Retinal pigment epithelial cell (primary cell): ENCODE data around the gene RBM4.
"Not testable (repeated sequence)": the region's sequence is repeated elsewhere in the genome, so short reads cannot be mapped to it uniquely, and the experiment has no call there.

ENCODE experiments used
- DNase-seq: peaks from one replicate; pipeline ENCODE4 v3.0.0-alpha.2; 2010; ENCODE audit warnings: low read depth
- H3K4me3 ChIP-seq: 2 replicates; pipeline ENCODE4 v1.5.1; 2011; ENCODE audit warnings: mild to moderate bottlenecking, low read length, control low read depth, moderate library complexity
- TF ChIP-seq, protein P1 (sequence below): conservative IDR thresholded peaks from 2 replicates; pipeline ENCODE4 v1.5.1; 2011; ENCODE audit warnings: low read depth, low read length, control low read depth, inconsistent platforms

RBM4 gene

DNA sequence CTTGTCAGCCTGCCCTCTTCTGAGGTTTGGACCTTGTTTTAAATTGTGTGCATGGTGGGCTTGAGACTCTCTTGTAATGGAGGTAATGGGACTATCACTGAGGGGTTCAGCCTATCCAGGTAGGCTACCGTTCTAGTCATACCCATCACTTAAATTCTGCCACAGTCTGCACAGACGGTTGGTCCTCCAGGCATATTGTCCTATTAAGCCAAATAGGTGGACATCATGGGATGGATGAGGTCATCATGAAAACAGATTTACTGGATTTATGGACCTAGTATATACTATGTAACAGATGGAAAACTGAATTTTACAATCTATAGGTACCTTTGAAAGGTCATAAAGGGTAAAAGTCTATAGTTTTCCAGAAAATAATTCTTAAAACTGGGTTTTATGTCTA, 9.1 kb upstream of the RBM4 start:
- DNase-seq, result no peak
- no peak overlapping the region for H3K4me3 ChIP-seq
- TF ChIP-seq, protein P1, sequence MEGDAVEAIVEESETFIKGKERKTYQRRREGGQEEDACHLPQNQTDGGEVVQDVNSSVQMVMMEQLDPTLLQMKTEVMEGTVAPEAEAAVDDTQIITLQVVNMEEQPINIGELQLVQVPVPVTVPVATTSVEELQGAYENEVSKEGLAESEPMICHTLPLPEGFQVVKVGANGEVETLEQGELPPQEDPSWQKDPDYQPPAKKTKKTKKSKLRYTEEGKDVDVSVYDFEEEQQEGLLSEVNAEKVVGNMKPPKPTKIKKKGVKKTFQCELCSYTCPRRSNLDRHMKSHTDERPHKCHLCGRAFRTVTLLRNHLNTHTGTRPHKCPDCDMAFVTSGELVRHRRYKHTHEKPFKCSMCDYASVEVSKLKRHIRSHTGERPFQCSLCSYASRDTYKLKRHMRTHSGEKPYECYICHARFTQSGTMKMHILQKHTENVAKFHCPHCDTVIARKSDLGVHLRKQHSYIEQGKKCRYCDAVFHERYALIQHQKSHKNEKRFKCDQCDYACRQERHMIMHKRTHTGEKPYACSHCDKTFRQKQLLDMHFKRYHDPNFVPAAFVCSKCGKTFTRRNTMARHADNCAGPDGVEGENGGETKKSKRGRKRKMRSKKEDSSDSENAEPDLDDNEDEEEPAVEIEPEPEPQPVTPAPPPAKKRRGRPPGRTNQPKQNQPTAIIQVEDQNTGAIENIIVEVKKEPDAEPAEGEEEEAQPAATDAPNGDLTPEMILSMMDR, result no peak

GRCh38 chr11:66631883-66632282, 6.6 kb upstream of the RBM4 start:
- no peak for DNase-seq
- H3K4me3 ChIP-seq, result no peak overlapping the region
- TF ChIP-seq, protein P1, result no peak

DNA sequence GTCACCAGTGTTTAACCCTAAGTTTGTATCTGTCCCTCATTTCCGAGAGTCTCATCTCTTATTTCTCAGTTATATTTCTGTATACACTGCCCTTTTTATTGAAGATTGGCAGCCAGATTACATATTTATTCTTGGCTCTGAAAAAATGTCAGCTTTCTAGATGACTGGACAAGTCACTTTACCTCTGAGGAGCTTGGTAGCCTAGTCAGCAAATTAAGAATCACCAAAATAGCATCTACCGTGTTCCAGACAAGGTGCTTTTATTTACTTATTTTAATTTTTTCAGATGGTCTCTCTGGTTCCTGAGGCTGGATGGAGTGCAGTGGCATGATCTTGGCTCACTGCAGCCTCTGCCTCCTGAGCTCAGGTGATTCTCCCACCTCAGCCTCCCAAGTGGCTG, 5.6 kb upstream of the RBM4 start:
- TF ChIP-seq, protein P1, result no peak
- no peak overlapping the region for H3K4me3 ChIP-seq
- DNase-seq, result no peak

GRCh38 chr11:66636411-66636810, 2.1 kb upstream of the RBM4 start:
- TF ChIP-seq, protein P1, result no peak
- DNase-seq, result no peak
- H3K4me3 ChIP-seq, result no peak overlapping the region

GRCh38 chr11:66637557-66638176, 836 bp upstream of the RBM4 start:
- no peak for DNase-seq
- TF ChIP-seq, protein P1, result no peak
- H3K4me3 ChIP-seq, result peak overlapping the region; percentile 46

GRCh38 chr11:66639066-66639813, 737 bp downstream of the RBM4 start:
- peak overlapping the region; percentile 97 for H3K4me3 ChIP-seq
- TF ChIP-seq, protein P1, result peak; percentile 7
- DNase-seq, result no peak

DNA sequence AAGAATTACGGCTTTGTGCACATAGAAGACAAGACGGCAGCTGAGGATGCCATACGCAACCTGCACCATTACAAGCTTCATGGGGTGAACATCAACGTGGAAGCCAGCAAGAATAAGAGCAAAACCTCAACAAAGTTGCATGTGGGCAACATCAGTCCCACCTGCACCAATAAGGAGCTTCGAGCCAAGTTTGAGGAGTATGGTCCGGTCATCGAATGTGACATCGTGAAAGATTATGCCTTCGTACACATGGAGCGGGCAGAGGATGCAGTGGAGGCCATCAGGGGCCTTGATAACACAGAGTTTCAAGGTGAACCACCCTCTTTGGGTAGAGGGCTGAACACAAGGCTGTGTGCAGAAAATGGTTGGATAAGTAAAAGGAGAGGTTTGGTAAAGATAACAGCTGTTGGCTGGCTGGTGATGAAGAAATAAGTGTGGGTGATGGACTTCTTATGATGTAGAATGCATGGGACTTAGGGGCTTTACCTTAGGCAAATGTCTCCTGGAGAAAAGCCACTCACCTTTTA, 1.4 kb downstream of the RBM4 start:
- not testable (repeated sequence) for DNase-seq
- H3K4me3 ChIP-seq, result peak overlapping the region; percentile 97
